ENCODE measurements around the gene F3. TPM values are rescaled to one million over a fixed set of nuclear protein-coding genes. Genes with fewer than 3 reads are reported as not detected.

The F3 gene
- total RNA-seq, 2 experiments from 2014 or later = not detected

- no peak for TF ChIP-seq CTCF (IDR thresholded peaks at IDR 0.05)
- intact Hi-C loops (cut with micrococcal nuclease) = no loop called here
- Mint-ChIP-seq H3K9me3 (no peaks in the 10 kb centered on the region), H3K4me3 (no peak overlapping the region), H3K27ac (no peak overlapping the region), H3K4me1 (ENCODE audit: low read depth) (no peaks in the 10 kb centered on the region), H3K36me3 (ENCODE audit: low read depth) (no peaks in the 10 kb centered on the region), H3K27me3 (peaks cover 11% of the 10 kb centered on the region)
- POLR2A ChIA-PET = no interaction called here
- no peak for ATAC-seq
- no peak for DNase-seq
- CTCF ChIA-PET = no interaction called here
Measured at GRCh38 chr1:94551449-94551848, 9.9 kb upstream of the F3 start.

DNA sequence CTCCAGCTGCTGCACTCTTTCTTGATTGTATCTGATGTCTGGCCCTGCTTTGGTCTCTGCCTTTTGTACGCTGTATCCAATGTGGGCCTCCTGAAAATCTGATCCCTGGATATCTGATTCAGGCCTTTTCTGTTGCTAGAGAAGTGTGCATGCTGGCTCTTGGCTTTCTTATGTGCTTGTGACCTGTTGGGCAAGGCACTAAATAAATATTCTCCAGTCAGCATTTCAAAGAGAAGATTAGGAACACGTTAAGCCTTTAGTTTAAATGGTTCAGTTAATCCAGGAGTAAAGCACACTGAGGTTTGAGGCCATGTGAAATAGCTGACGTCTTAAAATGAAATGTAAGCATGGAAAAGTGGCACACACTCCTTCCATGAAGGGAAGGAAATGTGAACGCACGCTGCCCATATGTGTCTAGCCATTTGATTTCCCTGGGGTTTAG, 9.3 kb upstream of the F3 start:
- CTCF ChIA-PET = no interaction called here
- intact Hi-C loops (cut with micrococcal nuclease) = no loop called here
- no peak for TF ChIP-seq CTCF (IDR thresholded peaks at IDR 0.05)
- Mint-ChIP-seq H3K27me3 (peaks cover 14% of the 10 kb centered on the region), H3K4me3 (no peak overlapping the region), H3K9me3 (no peaks in the 10 kb centered on the region), H3K36me3 (ENCODE audit: low read depth) (no peaks in the 10 kb centered on the region), H3K4me1 (ENCODE audit: low read depth) (no peaks in the 10 kb centered on the region), H3K27ac (no peak overlapping the region)
- POLR2A ChIA-PET = interaction anchor here (0.7 kb wide), 1 partner anchor 834 kb away, joined by 3 read pairs; no protein-coding TSS in a partner anchor
- ATAC-seq (no peak), DNase-seq (no peak)

- Mint-ChIP-seq H3K4me1 (ENCODE audit: low read depth) (no peaks in the 10 kb centered on the region), H3K9me3 (no peaks in the 10 kb centered on the region), H3K4me3 (no peak overlapping the region), H3K27me3 (peaks cover 14% of the 10 kb centered on the region), H3K36me3 (ENCODE audit: low read depth) (no peaks in the 10 kb centered on the region), H3K27ac (no peak overlapping the region)
- ChIA-PET POLR2A (interaction anchor here (0.7 kb wide), 1 partner anchor 833 kb away, joined by 3 read pairs; no protein-coding TSS in a partner anchor), CTCF (no interaction called here)
- no peak for TF ChIP-seq CTCF (IDR thresholded peaks at IDR 0.05)
- ATAC-seq = no peak
- intact Hi-C loops (cut with micrococcal nuclease) = no loop called here
- no peak for DNase-seq
Measured at GRCh38 chr1:94550396-94550795, 8.8 kb upstream of the F3 start.

DNA sequence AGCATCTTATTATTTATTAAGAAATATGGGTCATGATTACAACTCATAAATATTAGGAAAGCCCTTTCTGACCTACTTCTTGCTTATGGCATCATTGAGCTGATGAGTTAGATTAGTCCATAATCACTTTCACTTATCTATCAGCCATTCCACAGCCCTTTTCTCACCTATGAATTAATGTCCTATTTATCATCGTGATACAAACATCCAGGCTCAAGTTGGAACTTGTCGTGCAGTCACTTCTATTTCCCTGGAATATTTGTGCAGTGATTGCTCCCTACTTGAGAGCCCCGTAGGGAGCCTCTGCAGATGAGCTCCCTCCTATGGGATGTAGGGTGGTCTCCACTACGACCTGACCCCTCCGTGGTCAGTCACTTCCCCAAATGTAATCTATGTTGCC, 8.1 kb upstream of the F3 start:
- no peak for DNase-seq
- ChIA-PET CTCF (interaction anchor here (1.2 kb wide), 1 partner anchor 256 kb away, joined by 3 read pairs; no protein-coding TSS in a partner anchor), POLR2A (no interaction called here)
- intact Hi-C loops (cut with micrococcal nuclease) = no loop called here
- no peak for ATAC-seq
- Mint-ChIP-seq H3K27ac (no peak overlapping the region), H3K27me3 (peaks cover 19% of the 10 kb centered on the region), H3K36me3 (ENCODE audit: low read depth) (no peaks in the 10 kb centered on the region), H3K4me1 (ENCODE audit: low read depth) (no peaks in the 10 kb centered on the region), H3K9me3 (no peaks in the 10 kb centered on the region), H3K4me3 (no peak overlapping the region)
- no peak for TF ChIP-seq CTCF (IDR thresholded peaks at IDR 0.05)

- CTCF ChIA-PET = no interaction called here
Measured at GRCh38 chr1:94544706-94545490, 3.3 kb upstream of the F3 start.

More at GRCh38 chr1:94544706-94545490, 3.3 kb upstream of the F3 start:
- Mint-ChIP-seq H3K4me1 (ENCODE audit: low read depth) (peaks cover 17% of the 10 kb centered on the region), H3K27ac (no peak overlapping the region), H3K4me3 (no peak overlapping the region), H3K27me3 (peaks cover 45% of the 10 kb centered on the region), H3K36me3 (ENCODE audit: low read depth) (no peaks in the 10 kb centered on the region), H3K9me3 (no peaks in the 10 kb centered on the region)
- no peak for ATAC-seq
- intact Hi-C loops (cut with micrococcal nuclease) = no loop called here
- POLR2A ChIA-PET = no interaction called here
- no peak for TF ChIP-seq CTCF (IDR thresholded peaks at IDR 0.05)
- no peak for DNase-seq

Measured in activated CD8-positive, alpha-beta T cell treated with anti-CD3 and anti-CD28 coated beads for 36 hours (primary cell).